PC-9 (cell line): ENCODE data around the gene ACOXL.

Experiments
- EZH2 ChIP-seq: fragments of 200-600 bp; sonication (generic); IDR thresholded peaks from 2 replicates; pipeline ENCODE4 v1.8.0; 2017; ENCODE audit warnings: antibody characterized with exemption, low read depth
- TF ChIP-seq, protein P1 (sequence below): fragments of 200-600 bp; sonication (generic); conservative IDR thresholded peaks from 2 replicates; pipeline ENCODE4 v1.6.1; 2017; ENCODE audit warnings: mixed run types, antibody characterized with exemption, mild to moderate bottlenecking, moderate library complexity

DNA sequence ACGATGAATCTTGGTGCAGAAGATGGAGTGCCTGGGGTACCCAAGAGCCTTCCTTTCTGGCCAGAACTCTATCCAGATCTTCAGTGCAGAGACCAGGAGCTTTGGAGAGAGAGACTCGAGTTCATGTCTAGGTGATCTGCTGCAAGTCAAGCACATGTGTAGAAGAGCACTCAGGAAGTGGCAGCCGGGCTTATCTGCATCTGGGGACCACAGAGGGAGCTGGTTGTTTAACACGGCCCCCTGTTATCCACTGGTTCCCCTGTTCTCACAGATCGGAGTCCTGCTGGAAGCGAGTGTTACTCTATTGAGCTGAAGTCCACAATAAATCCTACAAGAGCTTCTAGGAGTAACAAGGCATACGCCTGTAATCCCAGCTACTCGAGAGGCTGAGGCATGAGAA is 128.3 kb downstream of the ACOXL start:
- TF ChIP-seq, protein P1, sequence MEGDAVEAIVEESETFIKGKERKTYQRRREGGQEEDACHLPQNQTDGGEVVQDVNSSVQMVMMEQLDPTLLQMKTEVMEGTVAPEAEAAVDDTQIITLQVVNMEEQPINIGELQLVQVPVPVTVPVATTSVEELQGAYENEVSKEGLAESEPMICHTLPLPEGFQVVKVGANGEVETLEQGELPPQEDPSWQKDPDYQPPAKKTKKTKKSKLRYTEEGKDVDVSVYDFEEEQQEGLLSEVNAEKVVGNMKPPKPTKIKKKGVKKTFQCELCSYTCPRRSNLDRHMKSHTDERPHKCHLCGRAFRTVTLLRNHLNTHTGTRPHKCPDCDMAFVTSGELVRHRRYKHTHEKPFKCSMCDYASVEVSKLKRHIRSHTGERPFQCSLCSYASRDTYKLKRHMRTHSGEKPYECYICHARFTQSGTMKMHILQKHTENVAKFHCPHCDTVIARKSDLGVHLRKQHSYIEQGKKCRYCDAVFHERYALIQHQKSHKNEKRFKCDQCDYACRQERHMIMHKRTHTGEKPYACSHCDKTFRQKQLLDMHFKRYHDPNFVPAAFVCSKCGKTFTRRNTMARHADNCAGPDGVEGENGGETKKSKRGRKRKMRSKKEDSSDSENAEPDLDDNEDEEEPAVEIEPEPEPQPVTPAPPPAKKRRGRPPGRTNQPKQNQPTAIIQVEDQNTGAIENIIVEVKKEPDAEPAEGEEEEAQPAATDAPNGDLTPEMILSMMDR, result no peak
- no peak for TF ChIP-seq EZH2
